ENCODE data around the gene EGR1.

EGR1 gene

GRCh38 chr5:138465261-138466124, at the start of gene EGR1:
EGR1 (plus strand) TSS chr5:138465479; CDS start chr5:138465762, 283 bp downstream.
- peak; percentile 94 for DNase-seq

- no peak for DNase-seq
These were observed 46.8 kb upstream of the EGR1 start for GRCh38 chr5:138418444-138418843.

- no peak for DNase-seq
These were observed 40.2 kb upstream of the EGR1 start for GRCh38 chr5:138425079-138425478.

- DNase-seq, result no peak
These were observed 29.3 kb upstream of the EGR1 start for GRCh38 chr5:138435943-138436342.

GRCh38 chr5:138438003-138438723, 27.1 kb upstream of the EGR1 start:
- DNase-seq, result no peak

- peak; percentile 51 for DNase-seq
These were observed 26.4 kb upstream of the EGR1 start, which contains the start of gene REEP2 for GRCh38 chr5:138438724-138439476. REEP2 (plus strand) TSS chr5:138439057; CDS start chr5:138439209, 152 bp downstream.

- no peak for DNase-seq
These were observed 25.7 kb upstream of the EGR1 start for GRCh38 chr5:138439477-138440158.

- DNase-seq, result no peak
These were observed 24.9 kb upstream of the EGR1 start for GRCh38 chr5:138440159-138441073.

- DNase-seq, result no peak
These were observed 24.1 kb upstream of the EGR1 start for GRCh38 chr5:138441221-138441620.

GRCh38 chr5:138444078-138444773, 21.1 kb upstream of the EGR1 start:
- no peak for DNase-seq

- no peak for DNase-seq
These were observed 20.3 kb upstream of the EGR1 start for GRCh38 chr5:138444774-138445546.

GRCh38 chr5:138445547-138446271, 19.6 kb upstream of the EGR1 start:
- no peak for DNase-seq

GRCh38 chr5:138448070-138448469, 17.2 kb upstream of the EGR1 start:
- no peak for DNase-seq

- no peak for DNase-seq
These were observed 16.5 kb upstream of the EGR1 start for GRCh38 chr5:138448481-138449398.

GRCh38 chr5:138449501-138450239, 15.6 kb upstream of the EGR1 start:
- DNase-seq, result peak; percentile 86

GRCh38 chr5:138450971-138451370, 14.3 kb upstream of the EGR1 start:
- no peak for DNase-seq

- DNase-seq, result no peak
These were observed 12.6 kb upstream of the EGR1 start for GRCh38 chr5:138452720-138453119.

All from activated CD4-positive, alpha-beta T cell treated with anti-CD3 and anti-CD28 coated beads, Interleukin-2, Interleukin-6, amounts not matched to agents 100 ng/mL and 50 ng/mL, durations not matched to agents 16 hours and 8 hours (primary cell).